Type B pancreatic cell (in vitro differentiated cells): ENCODE results near the gene TEKT5. TPM values are rescaled to one million over a fixed set of nuclear protein-coding genes. Genes with fewer than 3 reads are reported as not detected.
"Not testable (repeated sequence)": the region's sequence is repeated elsewhere in the genome, so short reads cannot be mapped to it uniquely, and the experiment has no call there.

ENCODE experiments used
- DNase-seq: peaks from one replicate; pipeline ENCODE4 v3.0.0; 2021; ENCODE audit warnings: mixed read lengths; ENCODE audit not compliant: unreplicated experiment; ENCODE audit errors: extremely low spot score
- H3K27ac Mint-ChIP-seq: 2 replicates; pipeline ENCODE4 v1.8.0; 2021; ENCODE audit warnings: mild to moderate bottlenecking, mixed read lengths
- H3K27me3 Mint-ChIP-seq: 2 replicates; pipeline ENCODE4 v1.8.0; 2021; ENCODE audit warnings: mixed read lengths
- H3K36me3 Mint-ChIP-seq: 2 replicates; pipeline ENCODE4 v1.8.0; 2021; ENCODE audit warnings: mixed read lengths
- H3K4me1 Mint-ChIP-seq: one replicate; pipeline ENCODE4 v1.8.0; 2021; ENCODE audit warnings: mixed read lengths; ENCODE audit not compliant: unreplicated experiment
- H3K4me3 Mint-ChIP-seq: 2 replicates; pipeline ENCODE4 v1.8.0; 2021; ENCODE audit warnings: mild to moderate bottlenecking, mixed read lengths
- H3K9me3 Mint-ChIP-seq: 2 replicates; pipeline ENCODE4 v1.8.0; 2021; ENCODE audit warnings: mixed read lengths
- long read RNA-seq: library from polyadenylated mRNA; unstranded; transcript quantifications from one replicate; pipeline ENCODE4 v2.0.0, GENCODE V29; 2020
- total RNA-seq: library from RNA; stranded (reverse); gene quantifications from 2 replicates; pipeline ENCODE4 v1.2.1, GENCODE V29; 2021; ENCODE audit warnings: low replicate concordance
- TF ChIP-seq, protein P1 (sequence below): fragments of 200-600 bp; sonication (generic); conservative IDR thresholded peaks from 2 replicates; pipeline ENCODE4 v1.5.0; 2021; ENCODE audit warnings: antibody characterized with exemption, mild to moderate bottlenecking

The TEKT5 gene
- 0.41 and 0.52 TPM in 2 replicates for total RNA-seq
- long read RNA-seq = 0 reads

DNA sequence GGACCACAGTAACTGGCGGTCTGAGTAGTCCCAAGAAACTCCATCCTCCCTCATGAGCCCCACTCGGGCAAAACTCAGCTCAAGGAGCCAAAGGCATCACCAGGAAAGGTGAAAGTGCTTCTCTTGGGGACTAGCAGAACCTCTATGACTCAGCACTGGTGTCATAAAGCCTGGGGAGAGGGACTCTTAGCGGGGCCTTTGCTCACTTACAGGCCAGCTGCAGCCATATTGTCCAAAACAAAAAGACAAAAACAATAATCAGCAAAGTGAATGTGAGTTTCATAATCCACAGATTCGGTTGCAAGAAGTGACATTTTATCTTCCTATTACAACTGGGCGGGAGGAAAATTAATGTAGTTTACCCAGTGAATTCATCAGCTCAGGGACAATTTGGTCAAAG, at the start of gene TEKT5:
TSS of gene TEKT5 (minus strand) at position 101 of the 400 bp plus-strand sequence. CDS start at position 44, 57 bp downstream.
- no peaks in the 10 kb centered on the region for H3K4me1 Mint-ChIP-seq
- TF ChIP-seq, protein P1, sequence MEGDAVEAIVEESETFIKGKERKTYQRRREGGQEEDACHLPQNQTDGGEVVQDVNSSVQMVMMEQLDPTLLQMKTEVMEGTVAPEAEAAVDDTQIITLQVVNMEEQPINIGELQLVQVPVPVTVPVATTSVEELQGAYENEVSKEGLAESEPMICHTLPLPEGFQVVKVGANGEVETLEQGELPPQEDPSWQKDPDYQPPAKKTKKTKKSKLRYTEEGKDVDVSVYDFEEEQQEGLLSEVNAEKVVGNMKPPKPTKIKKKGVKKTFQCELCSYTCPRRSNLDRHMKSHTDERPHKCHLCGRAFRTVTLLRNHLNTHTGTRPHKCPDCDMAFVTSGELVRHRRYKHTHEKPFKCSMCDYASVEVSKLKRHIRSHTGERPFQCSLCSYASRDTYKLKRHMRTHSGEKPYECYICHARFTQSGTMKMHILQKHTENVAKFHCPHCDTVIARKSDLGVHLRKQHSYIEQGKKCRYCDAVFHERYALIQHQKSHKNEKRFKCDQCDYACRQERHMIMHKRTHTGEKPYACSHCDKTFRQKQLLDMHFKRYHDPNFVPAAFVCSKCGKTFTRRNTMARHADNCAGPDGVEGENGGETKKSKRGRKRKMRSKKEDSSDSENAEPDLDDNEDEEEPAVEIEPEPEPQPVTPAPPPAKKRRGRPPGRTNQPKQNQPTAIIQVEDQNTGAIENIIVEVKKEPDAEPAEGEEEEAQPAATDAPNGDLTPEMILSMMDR = no peak
- H3K27me3 Mint-ChIP-seq = no peaks in the 10 kb centered on the region
- H3K27ac Mint-ChIP-seq = no peak within 1 kb of the TSS
- no peak for DNase-seq
- H3K9me3 Mint-ChIP-seq = no peaks in the 10 kb centered on the region
- H3K36me3 Mint-ChIP-seq = no peaks in the 10 kb centered on the region
- no peak within 1 kb of the TSS for H3K4me3 Mint-ChIP-seq

DNA sequence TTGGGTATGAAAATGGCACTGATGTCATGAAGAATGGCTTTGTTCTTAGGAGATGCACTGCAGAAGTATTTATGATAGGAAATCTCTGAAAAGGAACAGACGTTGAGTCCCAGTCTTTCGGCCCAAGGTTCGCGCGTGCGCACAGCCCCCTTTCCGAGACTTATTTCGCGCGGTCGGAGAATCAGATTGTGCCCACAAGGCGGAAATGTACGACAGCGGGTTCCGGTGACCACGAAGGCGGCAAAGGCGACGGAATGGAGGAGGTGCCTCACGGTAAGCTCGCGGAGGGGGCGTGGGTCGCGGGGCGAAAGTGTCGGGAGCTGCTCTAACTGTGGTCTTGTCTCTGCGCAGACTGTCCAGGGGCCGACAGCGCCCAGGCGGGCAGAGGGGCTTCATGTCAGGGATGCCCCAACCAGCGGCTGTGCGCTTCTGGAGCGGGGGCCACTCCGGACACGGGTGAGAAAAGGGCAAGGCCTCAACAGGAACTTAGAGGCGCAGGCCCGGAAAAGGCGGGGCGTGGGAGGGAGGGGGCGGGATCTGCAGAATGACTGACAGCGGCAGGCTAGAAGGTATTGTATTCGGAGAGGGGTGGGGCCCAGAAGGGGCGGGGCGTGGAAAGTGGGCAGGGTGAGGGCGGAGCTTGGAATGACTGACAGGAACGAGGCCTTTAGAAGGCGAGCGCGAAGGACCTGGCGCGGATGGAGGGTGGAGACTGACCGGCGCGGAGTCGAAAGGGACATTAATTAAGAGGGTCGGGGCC, 49.1 kb upstream of the TEKT5 start, which contains the start of gene NUBP1:
TSS of gene NUBP1 (plus strand) at position 233 of the 760 bp plus-strand sequence. CDS start at position 255, 22 bp downstream.
- H3K9me3 Mint-ChIP-seq = no peaks in the 10 kb centered on the region
- TF ChIP-seq, protein P1 = no peak
- H3K27ac Mint-ChIP-seq = peak within 1 kb of the TSS; percentile 99
- DNase-seq = peak; percentile 98
- peak within 1 kb of the TSS; percentile 98 for H3K4me3 Mint-ChIP-seq
- H3K36me3 Mint-ChIP-seq = peaks cover 12% of the 10 kb centered on the region
- H3K4me1 Mint-ChIP-seq = peaks cover 18% of the 10 kb centered on the region
- H3K27me3 Mint-ChIP-seq = no peaks in the 10 kb centered on the region

DNA sequence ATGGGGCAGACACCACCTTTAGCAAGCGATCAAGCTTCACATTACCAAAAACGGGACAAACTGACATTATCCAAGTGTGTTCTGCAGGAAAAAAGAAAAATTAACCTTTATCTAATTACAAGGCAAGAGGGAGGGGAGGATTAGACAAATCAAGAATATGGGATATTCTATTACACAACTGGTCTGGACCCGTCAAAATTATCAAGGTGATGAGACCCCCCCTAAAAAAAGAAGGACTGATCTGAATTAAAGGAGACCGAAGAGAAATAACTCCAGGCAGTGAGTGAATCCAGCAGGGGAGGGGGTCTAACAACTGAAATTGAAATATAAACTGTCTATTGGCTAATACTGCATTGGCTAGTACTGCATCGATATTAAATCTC, 48.5 kb upstream of the TEKT5 start:
- Mint-ChIP-seq H3K27ac (peak overlapping the region; percentile 99), H3K36me3 (peaks cover 12% of the 10 kb centered on the region), H3K9me3 (no peaks in the 10 kb centered on the region), H3K27me3 (no peaks in the 10 kb centered on the region), H3K4me3 (peak overlapping the region; percentile 98), H3K4me1 (peaks cover 18% of the 10 kb centered on the region)
- TF ChIP-seq, protein P1 = no peak
- DNase-seq = no peak

DNA sequence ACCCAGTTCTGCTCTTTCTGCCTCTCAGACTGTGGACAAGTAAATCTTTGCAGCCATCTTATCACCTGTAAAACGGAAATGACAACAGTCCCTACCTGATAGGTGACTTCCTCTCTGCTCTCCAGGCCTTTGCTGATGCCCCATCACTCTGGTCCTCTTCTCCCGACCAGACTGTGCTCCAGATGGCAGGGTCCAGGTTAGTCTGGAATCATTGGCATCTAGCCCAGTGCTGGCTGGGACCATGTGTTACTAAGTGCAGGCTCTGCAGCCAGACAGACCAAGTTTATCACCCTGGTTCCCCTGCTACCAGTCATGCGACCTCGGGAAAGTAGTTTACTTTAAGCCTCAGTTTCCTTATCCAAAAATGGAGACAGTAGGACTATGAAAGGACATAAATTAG, 47.1 kb upstream of the TEKT5 start:
- no peak for DNase-seq
- Mint-ChIP-seq H3K36me3 (peaks cover 12% of the 10 kb centered on the region), H3K4me1 (peaks cover 18% of the 10 kb centered on the region), H3K27me3 (no peaks in the 10 kb centered on the region), H3K27ac (peak overlapping the region; percentile 57), H3K4me3 (no peak overlapping the region), H3K9me3 (no peaks in the 10 kb centered on the region)
- TF ChIP-seq, protein P1 = no peak

DNA sequence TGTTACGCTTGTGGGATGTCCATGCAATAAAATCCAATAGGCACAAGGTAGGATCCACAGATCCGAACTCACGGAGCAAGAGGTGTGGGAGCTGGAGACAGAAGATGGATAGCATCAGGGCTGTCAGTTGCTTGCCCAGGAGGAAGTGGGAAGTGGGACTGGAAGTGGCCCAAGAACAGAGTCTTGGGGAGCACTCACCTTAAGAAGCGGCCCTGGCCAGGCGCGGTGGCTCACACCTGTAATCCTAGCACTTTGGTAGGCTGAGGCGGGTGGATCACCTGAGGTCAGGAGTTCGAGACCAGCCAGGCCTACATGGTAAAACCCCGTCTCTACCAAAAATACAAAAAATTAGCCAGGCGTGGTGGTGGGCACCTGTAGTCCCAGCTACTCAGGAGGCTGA, 46.5 kb upstream of the TEKT5 start:
- not testable (repeated sequence) for DNase-seq, H3K27ac Mint-ChIP-seq, H3K9me3 Mint-ChIP-seq, H3K4me3 Mint-ChIP-seq, H3K27me3 Mint-ChIP-seq
- peaks cover 18% of the 10 kb centered on the region for H3K4me1 Mint-ChIP-seq
- H3K36me3 Mint-ChIP-seq = peaks cover 12% of the 10 kb centered on the region

DNA sequence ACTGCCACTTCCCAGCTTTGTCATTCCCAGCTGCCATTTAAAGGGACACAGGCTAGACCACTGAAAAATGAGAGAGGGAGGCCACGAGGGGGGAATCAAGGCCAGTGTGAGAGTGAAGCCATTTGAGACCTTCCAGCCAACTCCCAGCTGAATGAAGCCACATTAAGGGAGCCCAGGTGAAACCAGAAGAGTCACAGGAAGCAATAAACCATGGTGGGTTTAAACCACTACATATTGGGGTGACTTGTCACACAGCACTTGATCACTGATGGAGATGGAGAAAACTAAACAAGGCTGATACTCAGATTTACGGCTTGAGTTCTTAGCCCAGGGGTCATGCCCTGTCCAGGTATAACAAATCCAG, 46.1 kb upstream of the TEKT5 start:
- H3K4me3 Mint-ChIP-seq = no peak overlapping the region
- H3K36me3 Mint-ChIP-seq = peaks cover 11% of the 10 kb centered on the region
- H3K9me3 Mint-ChIP-seq = no peaks in the 10 kb centered on the region
- no peak overlapping the region for H3K27ac Mint-ChIP-seq
- no peak for DNase-seq
- H3K4me1 Mint-ChIP-seq = peaks cover 18% of the 10 kb centered on the region
- TF ChIP-seq, protein P1 = no peak
- no peaks in the 10 kb centered on the region for H3K27me3 Mint-ChIP-seq
